GM12873 (cell line): ENCODE data around the gene PDE6C.

Source experiments
- CTCF ChIP-seq: IDR thresholded peaks from 2 replicates; pipeline ENCODE4 v1.5.1; 2012; ENCODE audit warnings: low read depth, mild to moderate bottlenecking, moderate library complexity, low read length, control low read depth; ENCODE audit not compliant: insufficient read depth; ENCODE audit errors: missing control alignments

The PDE6C gene

GRCh38 chr10:93671042-93671441 is 58.7 kb downstream of the PDE6C start:
- no peak for TF ChIP-seq CTCF

- no peak for TF ChIP-seq CTCF
These were observed 59.8 kb downstream of the PDE6C start for GRCh38 chr10:93672022-93672678.

- no peak for TF ChIP-seq CTCF
These were observed 60.6 kb downstream of the PDE6C start for GRCh38 chr10:93672890-93673289.

GRCh38 chr10:93673791-93674190 is 61.5 kb downstream of the PDE6C start:
- TF ChIP-seq CTCF, result no peak

- TF ChIP-seq CTCF, result no peak
These were observed 66.0 kb downstream of the PDE6C start for GRCh38 chr10:93678386-93678785.

GRCh38 chr10:93678805-93679587 is 66.7 kb downstream of the PDE6C start:
- TF ChIP-seq CTCF, result no peak

GRCh38 chr10:93680412-93681047 is 68.2 kb downstream of the PDE6C start:
- TF ChIP-seq CTCF, result peak; percentile 1
